Natural killer cell treated with Interleukin-12 subunit alpha and Interleukin-12 subunit beta and Interleukin-15 and Interleukin-18, amount 100 ng/mL, for 72 hours (primary cell): ENCODE measurements around the gene CORO1C. TPM values are rescaled to one million over a fixed set of nuclear protein-coding genes. Genes with fewer than 3 reads are reported as not detected.

Source experiments
- ATAC-seq, 2 donors: fragments of 150-1000 bp; cut with Tn5 transposase in 1 of 2; sonication (Bioruptor Pico), chemical (Tn5 transposase) in 1 of 2; 2 replicates each; pipeline ENCODE4 v1.10.0; 2021
- DNase-seq: peaks from one replicate; pipeline ENCODE4 v3.0.0; 2022; ENCODE audit warnings: low spot score
- H3K27ac Mint-ChIP-seq, 2 donors: 1 replicate in 1 of 2; 2 replicates in 1 of 2; pipeline ENCODE4 v1.8.0; 2022; ENCODE audit warnings: mixed read lengths in 2 of 2, mild to moderate bottlenecking in 1 of 2, moderate library complexity in 1 of 2
- H3K27me3 Mint-ChIP-seq, 2 donors: 1 replicate in 1 of 2; 2 replicates in 1 of 2; pipeline ENCODE4 v1.8.0; 2022; ENCODE audit warnings: mixed read lengths in 2 of 2
- H3K36me3 Mint-ChIP-seq: one replicate; pipeline ENCODE4 v1.8.0; 2022; ENCODE audit warnings: mixed read lengths
- H3K4me1 Mint-ChIP-seq, 2 donors: 1 replicate in 1 of 2; 2 replicates in 1 of 2; pipeline ENCODE4 v1.8.0; 2022; ENCODE audit warnings: low read depth in 2 of 2, mixed read lengths in 2 of 2, mild to moderate bottlenecking in 1 of 2
- H3K4me3 Mint-ChIP-seq: one replicate; pipeline ENCODE4 v1.8.0; 2022; ENCODE audit warnings: mixed read lengths
- H3K9me3 Mint-ChIP-seq: 2 replicates; pipeline ENCODE4 v1.8.0; 2022; ENCODE audit warnings: mixed read lengths
- total RNA-seq, 2 donors: library from RNA; stranded (reverse); gene quantifications; one replicate each; pipeline ENCODE4 v1.2.3, GENCODE V29; 2022

The CORO1C gene
- total RNA-seq, 2 donors from 2014 or later = 68.9 to 69.5 TPM

DNA sequence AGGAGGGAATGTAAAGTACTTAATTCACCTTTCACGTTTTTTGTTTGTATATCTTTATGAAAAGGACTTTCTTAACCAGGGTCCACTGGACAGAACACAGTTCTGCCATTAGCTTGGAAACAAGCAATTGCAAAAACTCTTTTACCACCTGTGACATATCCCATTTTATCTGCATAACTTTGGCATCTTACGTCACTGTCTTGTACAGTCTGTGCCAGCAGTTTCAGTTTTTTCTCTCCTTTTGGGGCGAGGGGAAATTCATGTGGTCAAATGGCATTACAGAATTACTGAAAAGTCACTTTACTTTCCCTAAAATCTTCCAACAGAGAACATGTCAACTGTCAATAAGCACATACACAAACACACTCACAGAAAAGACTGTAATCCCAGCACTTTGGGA, 53.9 kb downstream of the CORO1C start:
- ATAC-seq = no peak
- H3K36me3 Mint-ChIP-seq = peaks cover 12% of the 10 kb centered on the region
- no peak overlapping the region for H3K4me3 Mint-ChIP-seq
- peaks cover 5 to 8% of the 10 kb centered on the region in 2 donors for H3K4me1 Mint-ChIP-seq
- DNase-seq = no peak
- no peaks in the 10 kb centered on the region for H3K27me3 Mint-ChIP-seq
- H3K27ac Mint-ChIP-seq = no peak overlapping the region
- H3K9me3 Mint-ChIP-seq = no peaks in the 10 kb centered on the region

DNA sequence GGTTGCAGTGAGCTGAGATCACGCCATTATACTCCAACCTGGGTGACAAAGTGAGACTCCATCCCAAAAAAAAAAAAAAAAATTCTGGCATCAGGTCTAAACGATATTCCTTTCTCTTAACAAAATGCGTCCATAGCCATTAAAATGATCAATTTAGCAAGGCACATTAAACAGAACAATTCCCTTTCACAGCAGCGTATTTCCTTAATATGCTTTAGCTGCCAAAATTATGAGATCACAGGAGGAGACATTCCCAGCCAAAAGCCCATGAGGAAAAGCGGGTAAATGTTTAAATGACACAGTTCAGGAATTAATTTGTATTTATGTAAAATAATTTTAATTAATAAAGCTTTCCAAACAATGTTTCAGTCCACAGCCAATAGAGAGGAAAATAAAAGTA, 54.6 kb downstream of the CORO1C start:
- Mint-ChIP-seq H3K27ac (no peak overlapping the region), H3K27me3 (no peaks in the 10 kb centered on the region), H3K9me3 (no peaks in the 10 kb centered on the region), H3K4me3 (no peak overlapping the region), H3K36me3 (peaks cover 12% of the 10 kb centered on the region), H3K4me1 (peaks cover 5 to 8% of the 10 kb centered on the region in 2 donors)
- DNase-seq (no peak), ATAC-seq (no peak)

DNA sequence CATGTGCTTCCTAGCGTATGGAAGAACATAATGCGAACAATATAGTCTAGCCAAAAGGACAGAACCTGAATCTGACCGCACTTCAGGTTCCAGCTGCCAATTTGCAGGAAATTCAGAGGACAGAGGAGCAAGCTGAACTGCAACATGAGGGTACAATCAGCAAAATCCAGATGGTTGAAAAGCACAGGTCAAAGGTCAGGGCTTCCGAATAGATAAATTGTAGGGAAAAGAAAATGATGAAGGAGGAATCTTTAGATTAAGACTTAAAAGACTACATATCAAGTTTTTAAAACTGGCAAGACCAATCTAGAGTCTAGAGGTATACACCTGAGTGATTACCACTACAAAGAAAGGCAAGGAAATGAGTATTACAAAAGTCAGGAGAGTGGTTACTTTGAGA, 55.5 kb downstream of the CORO1C start:
- DNase-seq (no peak), ATAC-seq (no peak)
- no peak overlapping the region for H3K27ac Mint-ChIP-seq
- H3K4me1 Mint-ChIP-seq = peaks cover 3% of the 10 kb centered on the region in 2 donors
- H3K4me3 Mint-ChIP-seq = no peak overlapping the region
- H3K27me3 Mint-ChIP-seq = no peaks in the 10 kb centered on the region
- peaks cover 12% of the 10 kb centered on the region for H3K36me3 Mint-ChIP-seq
- no peaks in the 10 kb centered on the region for H3K9me3 Mint-ChIP-seq

- peaks cover 0 to 6% of the 10 kb centered on the region in 2 donors for H3K4me1 Mint-ChIP-seq
Observed at GRCh38 chr12:108672054-108672453, 59.3 kb downstream of the CORO1C start.

GRCh38 chr12:108671110-108671509, 60.2 kb downstream of the CORO1C start:
- ATAC-seq (no peak), DNase-seq (no peak)
- Mint-ChIP-seq H3K27me3 (no peaks in the 10 kb centered on the region), H3K9me3 (no peaks in the 10 kb centered on the region), H3K27ac (no peak overlapping the region), H3K4me1 (peaks cover 0 to 6% of the 10 kb centered on the region in 2 donors), H3K4me3 (no peak overlapping the region), H3K36me3 (peaks cover 12% of the 10 kb centered on the region)

More at GRCh38 chr12:108672054-108672453, 59.3 kb downstream of the CORO1C start:
- Mint-ChIP-seq H3K36me3 (peaks cover 12% of the 10 kb centered on the region), H3K4me3 (no peak overlapping the region), H3K27me3 (no peaks in the 10 kb centered on the region), H3K9me3 (no peaks in the 10 kb centered on the region), H3K27ac (no peak overlapping the region)
- ATAC-seq (no peak), DNase-seq (no peak)

DNA sequence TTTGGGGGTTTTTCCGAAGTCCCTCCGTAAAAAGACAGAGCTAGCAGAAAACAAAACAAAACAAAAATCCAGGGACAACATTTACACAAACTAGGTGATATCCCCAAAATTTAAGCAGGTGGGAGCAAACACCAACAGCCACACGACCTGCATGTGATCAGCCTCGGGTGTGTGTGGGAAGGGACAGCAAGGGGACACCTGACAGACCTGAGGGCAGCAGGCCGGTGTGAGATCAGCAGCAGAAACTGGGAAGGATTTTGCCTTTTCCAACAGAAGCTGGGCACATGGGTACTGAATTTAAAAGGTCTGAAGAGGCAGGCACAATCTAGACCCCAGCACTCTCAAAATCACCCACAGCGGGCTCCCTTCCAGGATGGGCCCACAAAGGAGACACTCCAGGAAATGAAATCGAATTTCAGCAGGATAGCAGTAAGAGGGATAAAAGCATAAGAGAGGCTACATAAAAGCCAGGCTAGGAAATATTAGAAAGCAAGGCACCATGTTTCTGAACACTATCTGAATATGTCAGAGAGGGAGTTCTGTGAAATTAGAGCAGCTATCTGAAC, 61.2 kb downstream of the CORO1C start:
- peaks cover 0 to 6% of the 10 kb centered on the region in 2 donors for H3K4me1 Mint-ChIP-seq
- DNase-seq = no peak

GRCh38 chr12:108668542-108668941, 62.8 kb downstream of the CORO1C start:
- Mint-ChIP-seq H3K9me3 (no peaks in the 10 kb centered on the region), H3K27ac (no peak overlapping the region), H3K4me1 (peaks cover 12 to 22% of the 10 kb centered on the region in 2 donors), H3K36me3 (no peaks in the 10 kb centered on the region), H3K27me3 (no peaks in the 10 kb centered on the region), H3K4me3 (no peak overlapping the region)
- DNase-seq (no peak), ATAC-seq (no peak)

More for the DNA sequence above, 61.2 kb downstream of the CORO1C start:
- no peak for ATAC-seq
- no peaks in the 10 kb centered on the region for H3K9me3 Mint-ChIP-seq
- no peak overlapping the region for H3K27ac Mint-ChIP-seq
- H3K4me3 Mint-ChIP-seq = no peak overlapping the region
- H3K36me3 Mint-ChIP-seq = peaks cover 5% of the 10 kb centered on the region
- H3K27me3 Mint-ChIP-seq = no peaks in the 10 kb centered on the region

DNA sequence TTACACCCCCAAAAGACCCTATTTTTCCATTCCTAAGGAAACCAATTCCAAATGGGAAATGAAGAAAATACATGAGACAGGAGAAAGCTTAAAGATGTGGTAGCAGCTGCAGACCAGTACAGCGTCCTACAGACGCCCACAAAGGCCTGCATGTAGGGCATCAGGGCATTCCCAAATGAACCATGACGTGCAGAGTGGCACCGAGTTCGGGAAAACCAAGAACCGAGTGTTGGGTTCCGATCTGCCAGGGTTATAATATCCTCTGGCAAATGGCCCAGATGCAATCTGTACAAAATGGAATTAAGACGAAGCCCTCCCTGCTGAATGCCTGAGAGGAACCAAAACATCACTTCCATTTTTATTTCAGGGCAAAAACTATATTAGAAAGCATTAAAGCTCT, 63.3 kb downstream of the CORO1C start:
- no peaks in the 10 kb centered on the region for H3K36me3 Mint-ChIP-seq
- peaks cover 16 to 26% of the 10 kb centered on the region in 2 donors for H3K4me1 Mint-ChIP-seq
- DNase-seq = no peak
- H3K4me3 Mint-ChIP-seq = no peak overlapping the region
- H3K27ac Mint-ChIP-seq = no peak overlapping the region
- ATAC-seq = no peak
- no peaks in the 10 kb centered on the region for H3K9me3 Mint-ChIP-seq
- no peaks in the 10 kb centered on the region for H3K27me3 Mint-ChIP-seq

- DNase-seq (no peak), ATAC-seq (no peak)
- H3K9me3 Mint-ChIP-seq = no peaks in the 10 kb centered on the region
- no peak overlapping the region for H3K4me3 Mint-ChIP-seq
- no peaks in the 10 kb centered on the region for H3K27me3 Mint-ChIP-seq
- H3K27ac Mint-ChIP-seq = no peak overlapping the region
- no peaks in the 10 kb centered on the region for H3K36me3 Mint-ChIP-seq
- H3K4me1 Mint-ChIP-seq = peaks cover 16 to 26% of the 10 kb centered on the region in 2 donors
Observed at GRCh38 chr12:108667349-108667748, 64.0 kb downstream of the CORO1C start.

DNA sequence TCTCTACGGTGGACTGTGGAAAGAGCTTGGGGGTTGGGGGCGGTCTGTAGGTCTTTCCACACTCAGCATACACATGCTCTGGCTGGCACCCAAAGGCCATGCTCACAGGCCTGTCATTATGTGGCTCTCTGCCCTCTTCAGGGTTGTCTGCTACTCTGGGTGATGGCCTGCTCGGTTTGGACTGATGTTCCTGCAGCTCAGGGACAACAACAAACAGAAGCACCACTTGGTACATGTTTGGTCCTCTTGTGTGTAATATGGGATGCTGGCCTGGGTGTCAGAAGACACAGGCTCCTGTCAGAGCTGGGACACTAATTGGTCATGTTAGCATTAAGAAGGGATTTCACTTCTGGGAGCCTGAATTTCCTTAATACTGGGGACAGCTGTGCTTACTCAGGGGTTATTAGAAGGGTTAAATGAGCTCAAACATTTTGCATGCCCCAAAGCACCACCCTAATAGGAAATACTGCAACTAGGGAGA, 64.9 kb downstream of the CORO1C start:
- H3K4me3 Mint-ChIP-seq = no peak overlapping the region
- H3K4me1 Mint-ChIP-seq = peaks cover 16 to 26% of the 10 kb centered on the region in 2 donors
- H3K27ac Mint-ChIP-seq = no peak overlapping the region
- H3K9me3 Mint-ChIP-seq = no peaks in the 10 kb centered on the region
- ATAC-seq (no peak), DNase-seq (no peak)
- no peaks in the 10 kb centered on the region for H3K27me3 Mint-ChIP-seq
- H3K36me3 Mint-ChIP-seq = no peaks in the 10 kb centered on the region

DNA sequence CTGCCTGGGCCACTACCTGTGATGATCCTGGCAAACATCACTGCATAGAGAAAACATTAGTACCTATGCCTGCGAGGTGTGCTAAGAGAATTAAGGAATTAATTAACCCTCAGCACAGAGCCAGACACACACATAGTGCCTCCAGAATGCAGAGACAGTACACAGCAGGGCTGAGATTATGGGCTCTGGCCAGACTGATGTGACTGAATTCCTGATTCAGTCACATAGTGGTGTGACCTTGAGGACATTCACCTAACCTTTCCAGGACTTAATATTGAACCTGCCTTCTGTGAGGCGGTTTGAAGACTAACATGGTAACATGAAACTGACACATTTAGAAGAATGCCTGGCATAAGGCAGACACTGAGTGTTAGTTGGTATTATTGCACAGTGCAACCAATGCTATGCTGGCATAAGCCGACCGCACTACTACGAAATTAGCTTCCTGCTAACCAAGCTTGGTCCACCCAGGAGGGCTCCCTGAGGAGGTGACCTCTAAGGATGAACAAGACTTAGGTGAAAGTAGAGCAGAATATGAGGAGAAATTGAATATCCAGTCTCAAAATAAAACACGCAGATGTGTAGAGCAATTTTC, 65.6 kb downstream of the CORO1C start:
- DNase-seq (no peak), ATAC-seq (no peak)
- Mint-ChIP-seq H3K4me3 (no peak overlapping the region), H3K36me3 (no peaks in the 10 kb centered on the region), H3K4me1 (peaks cover 16 to 23% of the 10 kb centered on the region in 2 donors), H3K27me3 (no peaks in the 10 kb centered on the region), H3K27ac (peak overlapping the region in 1 of 2 donors; percentile 55), H3K9me3 (no peaks in the 10 kb centered on the region)

DNA sequence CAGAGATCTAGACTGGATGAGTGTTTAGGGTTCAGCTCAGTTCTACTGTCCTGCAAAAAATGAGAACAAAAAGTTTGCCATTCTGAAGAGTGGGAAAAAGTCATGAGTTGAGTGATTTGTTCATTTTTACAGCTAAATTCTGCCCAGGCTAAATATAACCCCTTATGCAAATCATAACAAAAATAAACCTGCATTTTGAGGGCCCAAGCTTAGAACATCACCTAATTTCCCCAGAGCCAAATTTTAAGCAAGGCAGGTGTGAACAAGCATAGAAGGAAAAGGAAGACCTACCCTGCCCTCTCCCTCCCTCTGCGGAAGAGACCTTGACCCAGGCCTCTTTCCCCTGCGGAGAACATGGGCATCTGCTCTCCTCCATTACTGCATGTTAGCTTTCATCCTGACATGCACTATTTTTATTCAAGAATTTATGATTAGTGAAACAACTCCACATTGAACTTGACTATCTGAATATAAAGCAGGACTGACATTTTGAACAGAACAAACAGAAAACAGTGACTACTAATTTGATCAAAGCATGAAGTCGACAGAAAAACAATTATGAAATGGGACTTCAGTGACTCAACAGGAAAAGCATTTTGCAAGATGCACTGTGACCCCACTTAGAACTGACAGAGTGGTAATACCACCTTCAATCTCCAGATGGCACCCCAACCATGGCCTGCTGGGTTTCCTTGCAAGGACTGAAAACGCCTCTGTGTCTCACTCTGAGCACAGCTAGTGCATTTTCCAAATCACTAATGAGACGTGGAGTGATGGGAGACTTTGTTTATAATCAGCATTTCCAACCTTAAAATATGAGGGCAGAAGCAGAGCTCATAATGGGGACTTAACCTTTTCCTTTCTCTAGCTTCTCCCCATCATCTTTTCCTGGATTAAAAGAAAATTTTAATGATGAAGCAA, 66.7 kb downstream of the CORO1C start:
- ATAC-seq (peak; percentile 97), DNase-seq (peak; percentile 89)
- Mint-ChIP-seq H3K4me1 (peaks cover 16 to 20% of the 10 kb centered on the region in 2 donors), H3K9me3 (no peaks in the 10 kb centered on the region), H3K27me3 (no peaks in the 10 kb centered on the region), H3K27ac (peak overlapping the region; percentile 94 to 98), H3K36me3 (no peaks in the 10 kb centered on the region), H3K4me3 (peak overlapping the region; percentile 77)

- Mint-ChIP-seq H3K27me3 (no peaks in the 10 kb centered on the region), H3K4me3 (peak overlapping the region; percentile 19), H3K36me3 (no peaks in the 10 kb centered on the region), H3K9me3 (no peaks in the 10 kb centered on the region), H3K27ac (peak overlapping the region; percentile 94 to 98), H3K4me1 (peaks cover 16 to 20% of the 10 kb centered on the region in 2 donors)
- DNase-seq (no peak), ATAC-seq (no peak)
Observed at GRCh38 chr12:108663324-108664015, 67.8 kb downstream of the CORO1C start.
